GM18909 (cell line): Measurements from ENCODE around the gene C16orf46.

Source experiments
- ATAC-seq: cut with Tn5 transposase; IDR thresholded peaks from one replicate; pipeline ENCODE4 v1.9.1; 2021; ENCODE audit warnings: mild to moderate bottlenecking; ENCODE audit not compliant: unreplicated experiment, poor library complexity

C16orf46 gene

DNA sequence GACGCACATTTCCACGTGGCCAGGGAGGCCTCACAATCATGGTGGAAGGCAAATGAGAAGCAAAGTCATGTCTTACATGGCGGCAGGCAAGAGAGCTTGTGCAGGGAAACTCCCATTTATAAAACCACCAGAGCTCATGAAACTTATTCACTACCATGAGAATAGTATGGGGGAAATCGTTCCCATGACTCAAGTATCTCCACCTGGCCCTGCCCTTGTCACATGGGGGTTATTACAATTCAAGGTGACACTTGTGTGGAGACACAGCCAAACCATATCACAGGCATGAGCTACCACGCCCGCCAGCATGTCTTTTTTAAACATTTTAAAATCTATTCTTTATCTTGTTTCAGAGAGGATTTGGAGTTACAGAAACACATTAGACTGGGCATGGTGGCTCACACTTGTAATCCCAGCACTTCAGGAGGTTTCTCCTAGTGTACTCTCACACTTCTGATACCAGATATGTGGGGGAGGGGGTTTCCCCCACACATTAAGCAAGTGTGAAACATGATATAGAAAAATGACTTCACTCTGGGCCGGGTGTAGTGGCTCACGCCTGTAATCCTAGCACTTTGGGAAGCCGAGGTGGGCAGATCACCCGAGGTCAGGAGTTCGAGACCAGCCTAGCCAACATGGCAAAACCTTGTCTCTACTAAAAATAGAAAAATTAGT lies 47.0 kb downstream of the C16orf46 start:
- no peak for ATAC-seq

DNA sequence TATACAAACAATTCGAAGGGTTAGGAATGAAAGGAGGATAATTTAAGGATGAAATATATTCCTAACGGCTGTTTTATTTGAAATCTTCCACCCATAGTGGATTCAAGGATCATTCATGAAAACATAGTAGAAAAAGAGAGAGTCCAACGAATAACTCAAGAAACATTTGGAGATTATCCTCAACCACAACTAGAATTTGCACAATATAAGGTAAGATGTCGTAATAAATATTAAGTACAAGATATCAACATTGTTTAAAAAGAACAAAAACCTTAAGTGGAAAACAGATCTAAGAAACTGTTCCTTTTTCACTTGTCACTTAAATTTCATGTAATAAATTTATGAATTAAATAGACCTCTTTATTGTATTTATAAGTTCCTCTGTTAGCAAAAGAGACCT lies 50.6 kb downstream of the C16orf46 start:
- ATAC-seq: no peak

DNA sequence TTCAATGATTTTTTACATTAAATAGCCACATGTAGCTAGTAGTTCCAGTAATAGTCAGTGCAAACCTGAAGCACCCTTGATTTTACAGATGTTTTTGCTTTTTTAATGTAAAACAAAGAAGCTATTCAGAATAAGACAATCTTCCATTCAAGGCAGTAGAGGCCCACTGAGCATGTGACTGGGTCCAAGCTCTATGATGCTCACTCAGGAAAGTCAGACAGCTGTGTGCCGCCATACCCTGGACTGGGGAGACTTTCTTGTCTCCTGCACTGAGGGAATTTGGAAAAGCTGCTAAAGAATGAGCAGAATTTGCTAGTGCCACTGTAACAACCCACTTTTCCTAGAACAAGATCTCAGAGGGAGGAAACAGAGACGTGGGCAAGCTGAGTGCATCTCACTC lies 58.5 kb downstream of the C16orf46 start:
- ATAC-seq: no peak

DNA sequence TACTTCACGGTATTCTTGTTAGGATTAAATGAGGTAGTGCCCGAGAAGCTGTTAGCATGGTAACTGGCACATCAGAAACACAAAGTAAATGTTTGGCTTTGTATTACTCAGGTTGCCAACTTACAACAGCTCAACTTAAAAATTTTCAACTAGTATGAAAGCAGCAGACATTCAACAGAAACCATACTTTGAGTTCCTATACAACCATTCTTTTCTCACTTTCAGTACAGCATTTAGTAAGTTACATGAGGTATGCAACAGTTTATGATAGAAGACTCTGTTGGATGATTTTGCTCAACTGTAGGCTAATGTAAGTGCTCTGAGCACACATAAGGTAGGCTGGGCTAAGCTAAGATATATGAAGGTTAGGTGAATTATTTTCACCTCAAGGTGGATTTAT lies 62.4 kb downstream of the C16orf46 start:
- ATAC-seq: no peak

DNA sequence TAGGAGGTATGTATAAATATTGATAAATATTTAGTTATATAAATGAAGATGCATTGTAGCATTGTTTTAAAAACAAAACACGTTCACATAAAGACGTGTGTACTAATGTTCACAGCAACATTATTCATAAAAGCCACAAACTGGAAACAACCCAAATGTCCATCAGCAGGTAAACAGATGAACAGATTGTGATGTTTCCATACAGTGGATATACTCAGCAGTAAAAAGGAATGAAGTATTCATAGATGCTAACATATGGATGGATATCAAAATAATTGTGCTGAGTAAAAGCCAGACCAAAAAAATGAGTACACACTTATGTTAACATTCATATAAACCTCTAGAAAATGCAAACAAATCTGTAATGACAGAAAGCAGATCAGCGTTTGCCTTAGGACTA lies 64.1 kb downstream of the C16orf46 start:
- no peak for ATAC-seq
